HepG2 (cell line): ENCODE data around the gene ANKRD6. TPM values are rescaled to one million over a fixed set of nuclear protein-coding genes. Genes with fewer than 3 reads are reported as not detected.

ENCODE experiments used
- ATAC-seq: fragments of 200-7000 bp; cut with Tn5 transposase; 3 replicates; pipeline ENCODE4 v1.9.1; 2020; ENCODE audit warnings: mild to moderate bottlenecking, moderate library complexity
- BruUV-seq: library from RNA; stranded (reverse); fragments of 400-500 nt; replicated peaks from 2 replicates; lab custom pipeline; 2021; lab: Mats Ljungman, UMichigan
- CTCF ChIA-PET: fragments of 300-600 bp; formaldehyde crosslinking; extraction: SDS; loops from one replicate; lab custom pipeline; 2021; ENCODE audit warnings: low total read pairs, inconsistent platforms, low intra/inter-chr PET ratio; lab: Yijun Ruan, JAX
- POLR2A ChIA-PET: fragments of 350-600 bp; sonication (Branson Sonifier 250); formaldehyde crosslinking; loops from one replicate; lab custom pipeline; 2020; ENCODE audit warnings: antibody characterized with exemption, inconsistent platforms; lab: Yijun Ruan, JAX
- DNase-seq: peaks from one replicate; pipeline ENCODE4 v3.0.0-alpha.2; 2015; ENCODE audit warnings: low spot score
- FAIRE-seq: peaks from 3 replicates; lab custom pipeline; 2011; peaks lifted over from hg19 to GRCh38; lab: Jason Lieb, UNC
- H2AFZ ChIP-seq: one replicate; pipeline ENCODE4 v1.6.1; 2011; ENCODE audit warnings: low read length, inconsistent platforms
- H3K27ac ChIP-seq: fragments of 300-600 bp; 3 replicates; pipeline ENCODE4 v1.8.0; 2011; ENCODE audit warnings: mixed run types, mild to moderate bottlenecking, mixed read lengths, low read length, inconsistent platforms; ENCODE audit not compliant: insufficient read depth; ENCODE audit errors: extremely low read length
- H3K27me3 ChIP-seq, 2 experiments: fragments of 200-600 bp in 1 of 2; 2 replicates in 1 of 2; 3 replicates in 1 of 2; pipeline versions ENCODE4 v1.6.0 to v1.8.0; 2011; ENCODE audit warnings: low read length in 2 of 2, mild to moderate bottlenecking in 2 of 2, moderate library complexity in 2 of 2, inconsistent platforms in 1 of 2; ENCODE audit not compliant: insufficient read depth in 2 of 2, control insufficient read depth in 1 of 2
- H3K36me3 ChIP-seq, 2 experiments: fragments of 200-600 bp in 1 of 2; replicated peaks in 1 of 2; 2 replicates in 1 of 2; 3 replicates in 1 of 2; pipeline versions ENCODE4 v1.5.1 to v1.8.0; 2011; ENCODE audit warnings: low read length in 2 of 2, inconsistent platforms in 1 of 2; ENCODE audit not compliant: insufficient read depth in 2 of 2, control insufficient read depth in 1 of 2
- H3K4me1 ChIP-seq: 2 replicates; pipeline ENCODE4 v1.5.1; 2012; ENCODE audit warnings: low read length, inconsistent platforms; ENCODE audit not compliant: insufficient read depth
- H3K4me2 ChIP-seq: 2 replicates; pipeline ENCODE4 v1.6.0; 2011; ENCODE audit warnings: low read depth, low read length, inconsistent platforms
- H3K4me3 ChIP-seq, 3 experiments: fragments of 200-600 bp in 1 of 3; sonication (generic), shearing (Covaris generic) in 1 of 3; replicated peaks in 1 of 3; 2 replicates each; pipeline ENCODE4 v1.5.1; 2011 to 2016; ENCODE audit warnings: low read length in 3 of 3, inconsistent platforms in 2 of 3, low read depth in 2 of 3, mild to moderate bottlenecking in 2 of 3, control low read depth in 1 of 3, mixed read lengths in 1 of 3; ENCODE audit not compliant: insufficient read depth in 1 of 3
- H3K79me2 ChIP-seq: one replicate; pipeline ENCODE4 v1.6.1; 2011; ENCODE audit warnings: low read length, inconsistent platforms; ENCODE audit not compliant: insufficient read depth
- H3K9ac ChIP-seq: 2 replicates; pipeline ENCODE4 v1.6.0; 2011; ENCODE audit warnings: mild to moderate bottlenecking, low read depth, low read length, inconsistent platforms; ENCODE audit not compliant: insufficient read depth
- H3K9me3 ChIP-seq: 2 replicates; pipeline ENCODE4 v1.5.1; 2012; ENCODE audit warnings: mild to moderate bottlenecking, low read length
- H4K20me1 ChIP-seq: 2 replicates; pipeline ENCODE4 v1.6.0; 2011; ENCODE audit warnings: inconsistent platforms, mild to moderate bottlenecking, low read length, moderate library complexity; ENCODE audit not compliant: insufficient read depth
- CBX5 ChIP-seq: sonication (generic); formaldehyde crosslinking; IDR thresholded peaks from 2 replicates; pipeline ENCODE4 v1.4.0; 2020; ENCODE audit warnings: missing genetic modification reagents, borderline replicate concordance
- CREM ChIP-seq, 2 experiments: sonication (generic) in 1 of 2; formaldehyde crosslinking in 1 of 2; IDR thresholded peaks; 2 replicates each; pipeline versions ENCODE4 v1.4.0 to v1.6.1; 2016 to 2020; ENCODE audit warnings: antibody characterized with exemption in 1 of 2, mild to moderate bottlenecking in 1 of 2, missing genetic modification reagents in 1 of 2
- DDIT3 ChIP-seq: sonication (generic); formaldehyde crosslinking; IDR thresholded peaks from 2 replicates; pipeline ENCODE4 v1.4.0; 2020; ENCODE audit warnings: mild to moderate bottlenecking, missing genetic modification reagents
- HIVEP1 ChIP-seq: sonication (generic); formaldehyde crosslinking; IDR thresholded peaks from 2 replicates; pipeline ENCODE4 v1.4.0; 2020; ENCODE audit warnings: mild to moderate bottlenecking, missing genetic modification reagents
- JUND ChIP-seq: sonication (generic); formaldehyde crosslinking; IDR thresholded peaks from 2 replicates; pipeline ENCODE4 v1.8.0; 2022; ENCODE audit warnings: mild to moderate bottlenecking, missing genetic modification reagents
- KLF11 ChIP-seq: IDR thresholded peaks from 2 replicates; pipeline ENCODE4 v1.6.1; 2016; ENCODE audit warnings: missing compliant biosample characterization
- PTBP1 ChIP-seq: fragments of 200-400 bp; formaldehyde crosslinking; IDR thresholded peaks from 2 replicates; pipeline ENCODE4 v1.6.1; 2018; ENCODE audit warnings: low read length, low read depth; ENCODE audit not compliant: poor library complexity, severe bottlenecking
- ZFP90 ChIP-seq: sonication (generic); formaldehyde crosslinking; IDR thresholded peaks from 2 replicates; pipeline ENCODE4 v1.8.0; 2022; ENCODE audit warnings: missing genetic modification reagents, mild to moderate bottlenecking, inconsistent platforms, borderline replicate concordance
- ZNF441 ChIP-seq: sonication (generic); formaldehyde crosslinking; IDR thresholded peaks from 2 replicates; pipeline ENCODE4 v1.7.0; 2021; ENCODE audit warnings: missing genetic modification reagents, borderline replicate concordance
- ZNF781 ChIP-seq: sonication (generic); formaldehyde crosslinking; IDR thresholded peaks from 2 replicates; pipeline ENCODE4 v1.5.1; 2020; ENCODE audit warnings: borderline replicate concordance, mild to moderate bottlenecking, missing genetic modification reagents; ENCODE audit errors: not compliant biosample characterization
- whole genome bisulfite sequencing: methylation state at CpG from one replicate; pipeline ENCODE4 v1.1.6; 2017; ENCODE audit warnings: low lambda C conversion rate; 5-methylcytosine and 5-hydroxymethylcytosine counted together
- in situ Hi-C: cut with HindIII; loops from 2 replicates; pipeline ENCODE4 v1.10.0; 2017; ENCODE audit warnings: low pct_unique_long_range_greater_than_20kb; ENCODE audit not compliant: extremely low pct_ligation_motif_present
- intact Hi-C: fragments of 100-400 bp; cut with micrococcal nuclease; formaldehyde crosslinking; loops from one replicate; pipeline ENCODE4 v1.10.0; 2022; ENCODE audit not compliant: unreplicated experiment
- polyA plus RNA-seq, 8 experiments: library from polyadenylated mRNA; depleted of rRNA in 3 of 8; stranded (reverse) in 7 of 8; unstranded in 1 of 8; fragments of >200 nt; fragmentation: Illumina TruSeq in 4 of 8; extraction: Trizol in 4 of 8; gene quantifications; 2 replicates each; pipeline versions ENCODE4 v1.2.1 to v1.2.3, GENCODE V29; 2011 to 2016; ENCODE audit warnings: low read depth in 4 of 8, missing spikeins in 1 of 8, mixed read lengths in 1 of 8; ENCODE audit not compliant: insufficient read depth in 1 of 8
- total RNA-seq, 5 experiments: library from RNA; depleted of rRNA; stranded (reverse); fragments of >200 nt; fragmentation: Illumina TruSeq; extraction: Trizol; gene quantifications; 2 replicates each; pipeline ENCODE4 v1.2.3, GENCODE V29; 2016; ENCODE audit warnings: low read depth in 1 of 5
- TF ChIP-seq, protein P1 (sequence below): IDR thresholded peaks from 2 replicates; pipeline ENCODE4 v1.6.1; 2016; ENCODE audit warnings: missing compliant biosample characterization, missing genetic modification reagents, borderline replicate concordance
- TF ChIP-seq, protein P2 (sequence below): IDR thresholded peaks from 2 replicates; pipeline ENCODE4 v1.6.1; 2016; ENCODE audit warnings: control low read depth

The ANKRD6 gene
- total and polyA plus RNA-seq, 2 of the 13 experiments (the other 11 are each of a cell fraction or from before 2014, with no cell fraction given): 0.18 to 0.36 TPM

GRCh38 chr6:89392823-89393222, 40.1 kb upstream of the ANKRD6 start:
- Histone ChIP-seq H3K27ac (no peak overlapping the region), H3K36me3 (no peaks in the 10 kb centered on the region), H3K9ac (no peak overlapping the region), H3K4me3 (no peak overlapping the region), H2AFZ (no peak overlapping the region), H3K9me3 (no peaks in the 10 kb centered on the region), H4K20me1 (no peaks in the 10 kb centered on the region), H3K79me2 (no peaks in the 10 kb centered on the region), H3K27me3 (no peaks in the 10 kb centered on the region), H3K4me1 (no peaks in the 10 kb centered on the region), H3K4me2 (no peak overlapping the region)
- no TSS peak for BruUV-seq
- POLR2A ChIA-PET: no interaction called here
- intact Hi-C loops (no loop called here), in situ Hi-C loops (no loop called here)
- no peak for DNase-seq
- no peak for ATAC-seq
- FAIRE-seq: no peak
- TF ChIP-seq ZFP90: no peak
- no peak for TF ChIP-seq CBX5 (CRISPR knock-in tag)
- TF ChIP-seq DDIT3 (CRISPR knock-in tag): no peak
- no peak for TF ChIP-seq ZNF781 (CRISPR knock-in tag)
- TF ChIP-seq JUND (CRISPR knock-in tag): no peak
- TF ChIP-seq, protein P1, sequence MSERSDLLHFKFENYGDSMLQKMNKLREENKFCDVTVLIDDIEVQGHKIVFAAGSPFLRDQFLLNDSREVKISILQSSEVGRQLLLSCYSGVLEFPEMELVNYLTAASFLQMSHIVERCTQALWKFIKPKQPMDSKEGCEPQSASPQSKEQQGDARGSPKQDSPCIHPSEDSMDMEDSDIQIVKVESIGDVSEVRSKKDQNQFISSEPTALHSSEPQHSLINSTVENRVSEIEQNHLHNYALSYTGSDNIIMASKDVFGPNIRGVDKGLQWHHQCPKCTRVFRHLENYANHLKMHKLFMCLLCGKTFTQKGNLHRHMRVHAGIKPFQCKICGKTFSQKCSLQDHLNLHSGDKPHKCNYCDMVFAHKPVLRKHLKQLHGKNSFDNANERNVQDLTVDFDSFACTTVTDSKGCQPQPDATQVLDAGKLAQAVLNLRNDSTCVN (CRISPR knock-in tag): no peak
- no peak for TF ChIP-seq HIVEP1
- CTCF ChIA-PET: no interaction called here

- TF ChIP-seq PTBP1: no peak
- TF ChIP-seq CREM (IDR thresholded peaks at IDR 0.05): no peak
- TF ChIP-seq CREM (CRISPR knock-in tag; IDR thresholded peaks at IDR 0.05): no peak
- no peak for TF ChIP-seq KLF11 (CRISPR knock-in tag)
- no peak for TF ChIP-seq ZNF441 (CRISPR knock-in tag)
- TF ChIP-seq, protein P2, sequence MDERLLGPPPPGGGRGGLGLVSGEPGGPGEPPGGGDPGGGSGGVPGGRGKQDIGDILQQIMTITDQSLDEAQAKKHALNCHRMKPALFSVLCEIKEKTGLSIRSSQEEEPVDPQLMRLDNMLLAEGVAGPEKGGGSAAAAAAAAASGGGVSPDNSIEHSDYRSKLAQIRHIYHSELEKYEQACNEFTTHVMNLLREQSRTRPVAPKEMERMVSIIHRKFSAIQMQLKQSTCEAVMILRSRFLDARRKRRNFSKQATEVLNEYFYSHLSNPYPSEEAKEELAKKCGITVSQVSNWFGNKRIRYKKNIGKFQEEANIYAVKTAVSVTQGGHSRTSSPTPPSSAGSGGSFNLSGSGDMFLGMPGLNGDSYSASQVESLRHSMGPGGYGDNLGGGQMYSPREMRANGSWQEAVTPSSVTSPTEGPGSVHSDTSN (CRISPR knock-in tag): no peak
- Histone ChIP-seq H3K9me3 (no peaks in the 10 kb centered on the region), H4K20me1 (no peaks in the 10 kb centered on the region), H3K27ac (no peak overlapping the region), H3K9ac (no peak overlapping the region), H3K79me2 (no peaks in the 10 kb centered on the region), H3K27me3 (no peaks in the 10 kb centered on the region), H3K36me3 (no peaks in the 10 kb centered on the region), H3K4me3 (no peak overlapping the region), H3K4me1 (no peaks in the 10 kb centered on the region), H3K4me2 (no peak overlapping the region), H2AFZ (no peak overlapping the region)
- ChIA-PET POLR2A (no interaction called here), CTCF (no interaction called here)
- FAIRE-seq (no peak), ATAC-seq (no peak), DNase-seq (no peak)
- in situ Hi-C loops: no loop called here
- BruUV-seq: no TSS peak
- intact Hi-C loops: no loop called here
- WGBS: 0% methylated on average over 1 of the region's 1 CpG
Observed at GRCh38 chr6:89393659-89394058, 39.3 kb upstream of the ANKRD6 start.
